Mucosa of descending colon (tissue), 3 donors: ENCODE measurements around the gene ELAPOR1. TPM values are rescaled to one million over a fixed set of nuclear protein-coding genes. Genes with fewer than 3 reads are reported as not detected.

Experiments used
- ATAC-seq: fragments of 200-7000 bp; cut with Tn5 transposase; one replicate; pipeline ENCODE4 v1.9.1; 2020; ENCODE audit warnings: mild to moderate bottlenecking, moderate library complexity
- DNase-seq, 3 donors: peaks; one replicate each; pipeline ENCODE4 v3.0.0-alpha.2; 2020
- H3K36me3 ChIP-seq: fragments of 200-600 bp; one replicate; pipeline ENCODE4 v1.8.0; 2021; ENCODE audit warnings: low read depth, mild to moderate bottlenecking
- H3K4me1 ChIP-seq: fragments of 200-600 bp; one replicate; pipeline ENCODE4 v1.8.0; 2021; ENCODE audit warnings: low read depth, mild to moderate bottlenecking
- H3K4me3 ChIP-seq: fragments of 200-600 bp; one replicate; pipeline ENCODE4 v1.8.0; 2021; ENCODE audit warnings: mild to moderate bottlenecking
- H3K9me3 ChIP-seq: fragments of 200-600 bp; one replicate; pipeline ENCODE4 v1.8.0; 2021; ENCODE audit warnings: mild to moderate bottlenecking
- CTCF ChIP-seq: fragments of 200-600 bp; IDR thresholded peaks from one replicate; pipeline ENCODE4 v1.8.0; 2022; ENCODE audit warnings: antibody characterized with exemption, mild to moderate bottlenecking
- intact Hi-C, 2 donors: fragments of 100-400 bp; cut with DNase I in 1 of 2; cut with micrococcal nuclease in 1 of 2; formaldehyde crosslinking; loops; one replicate each; pipeline versions ENCODE4 v1.11.0 to v1.11.1; 2022; cut with DNase I, micrococcal nuclease
- total RNA-seq, 3 donors: library from RNA; stranded (reverse); fragmentation: NEBNext Ultra II Directional in 2 of 3; extraction: Animal tissue kit (Norgen Biotek cat#: 25700) in 2 of 3; gene quantifications; one replicate each; pipeline versions ENCODE4 v1.2.1 to v1.2.4, GENCODE V29; 2021 to 2023
- donor health status: DM: no; HTN: no; CAD: no; lungs with moderate emphysema.
- donor health status: DM: no; HTN: no; CAD: no.
- donor health status: DM: no; HTN: yes; CAD: no.

Gene ELAPOR1
- total RNA-seq, 3 donors from 2014 or later, result 30.6 to 119 (median 107) TPM

DNA sequence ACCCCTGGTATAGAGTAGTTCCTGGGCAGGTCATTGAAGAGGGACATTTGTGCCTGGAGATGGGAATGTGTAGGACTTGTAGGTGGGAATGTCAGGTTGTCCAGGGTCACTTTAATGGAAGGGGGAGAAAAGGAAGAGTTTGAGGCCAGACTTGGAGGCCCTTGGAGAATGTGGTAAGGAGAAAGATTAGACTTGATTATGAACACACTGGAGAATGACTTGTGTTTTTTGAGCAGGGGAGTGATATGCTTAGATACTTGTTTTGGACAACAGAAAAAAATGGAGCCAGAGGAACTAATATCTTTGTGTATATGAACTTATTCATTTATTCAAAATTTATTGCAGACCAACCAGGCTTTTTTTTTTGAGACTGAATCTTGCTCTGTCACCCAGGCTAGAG lies 17.9 kb downstream of the ELAPOR1 start:
- no peaks in the 10 kb centered on the region for H3K36me3 ChIP-seq
- DNase-seq (no peak), ATAC-seq (no peak)
- no peak overlapping the region for H3K4me3 ChIP-seq
- no peak for TF ChIP-seq CTCF
- intact Hi-C loops, result no loop called here
- peaks cover 18% of the 10 kb centered on the region for H3K4me1 ChIP-seq
- H3K9me3 ChIP-seq, result no peaks in the 10 kb centered on the region

- DNase-seq (no peak), ATAC-seq (no peak)
- TF ChIP-seq CTCF, result no peak
- H3K36me3 ChIP-seq, result no peaks in the 10 kb centered on the region
- H3K4me1 ChIP-seq, result peaks cover 31% of the 10 kb centered on the region
- intact Hi-C loops, result no loop called here
- H3K4me3 ChIP-seq, result no peak overlapping the region
- no peaks in the 10 kb centered on the region for H3K9me3 ChIP-seq
Measured at GRCh38 chr1:109133002-109133706, 19.2 kb downstream of the ELAPOR1 start.

- H3K9me3 ChIP-seq, result no peaks in the 10 kb centered on the region
- H3K4me1 ChIP-seq, result peaks cover 31% of the 10 kb centered on the region
- DNase-seq, result peak in 2 of 3 donors; percentile 59 to 78
Measured at GRCh38 chr1:109133815-109134214, 19.9 kb downstream of the ELAPOR1 start.

DNA sequence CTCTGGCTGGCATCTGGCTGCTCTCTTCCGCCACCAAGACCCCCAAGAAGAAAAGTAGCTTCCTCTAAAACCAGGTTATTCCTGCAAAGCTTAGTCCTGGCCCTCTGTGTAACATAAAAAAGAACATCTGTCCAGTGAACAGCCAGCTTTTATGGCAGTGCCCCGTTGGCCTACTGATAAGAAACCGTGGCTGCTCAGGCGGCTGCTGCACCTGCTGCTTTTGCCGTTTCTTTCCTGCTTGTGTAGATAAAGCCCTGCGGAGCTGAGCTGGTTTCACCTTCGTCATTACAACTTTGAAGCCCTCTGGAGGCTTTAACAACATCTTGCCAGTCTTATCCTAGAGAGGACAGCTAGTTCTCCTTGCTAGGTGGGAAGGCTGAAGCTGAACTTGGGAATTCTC lies 20.5 kb downstream of the ELAPOR1 start:
- Histone ChIP-seq H3K4me1 (peaks cover 36% of the 10 kb centered on the region), H3K4me3 (no peak overlapping the region), H3K9me3 (no peaks in the 10 kb centered on the region), H3K36me3 (no peaks in the 10 kb centered on the region)
- no peak for TF ChIP-seq CTCF
- peak; percentile 79 for ATAC-seq
- intact Hi-C loops, result no loop called here
- peak; percentile 78 to 84 (median 83) for DNase-seq

More at GRCh38 chr1:109133815-109134214, 19.9 kb downstream of the ELAPOR1 start:
- Histone ChIP-seq H3K36me3 (no peaks in the 10 kb centered on the region), H3K4me3 (no peak overlapping the region)
- intact Hi-C loops, result no loop called here
- peak; percentile 37 for ATAC-seq
- TF ChIP-seq CTCF, result no peak

DNA sequence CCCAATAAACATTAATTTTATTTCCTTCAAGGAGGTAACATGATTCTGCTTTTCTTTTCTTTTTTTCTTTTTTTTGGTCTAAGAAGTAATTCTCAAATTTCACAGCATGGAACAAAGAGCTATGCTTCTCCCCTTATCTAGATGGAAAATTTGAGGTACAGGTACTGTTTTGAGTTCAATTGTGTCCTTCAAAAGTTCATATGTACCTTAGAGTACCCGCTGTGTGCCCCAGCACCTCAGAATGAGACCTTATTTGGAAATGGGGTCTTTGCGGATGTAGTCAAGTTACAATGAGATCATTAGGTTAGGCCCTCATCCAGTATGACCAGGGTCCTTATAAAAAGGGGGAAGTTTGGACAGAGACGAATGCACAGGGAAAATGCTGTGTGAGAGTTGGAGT lies 22.0 kb downstream of the ELAPOR1 start:
- no peak for DNase-seq
- no peak for TF ChIP-seq CTCF
- H3K36me3 ChIP-seq, result no peaks in the 10 kb centered on the region
- intact Hi-C loops, result no loop called here
- ATAC-seq, result no peak
- no peak overlapping the region for H3K4me3 ChIP-seq
- H3K9me3 ChIP-seq, result no peaks in the 10 kb centered on the region
- peaks cover 36% of the 10 kb centered on the region for H3K4me1 ChIP-seq

DNA sequence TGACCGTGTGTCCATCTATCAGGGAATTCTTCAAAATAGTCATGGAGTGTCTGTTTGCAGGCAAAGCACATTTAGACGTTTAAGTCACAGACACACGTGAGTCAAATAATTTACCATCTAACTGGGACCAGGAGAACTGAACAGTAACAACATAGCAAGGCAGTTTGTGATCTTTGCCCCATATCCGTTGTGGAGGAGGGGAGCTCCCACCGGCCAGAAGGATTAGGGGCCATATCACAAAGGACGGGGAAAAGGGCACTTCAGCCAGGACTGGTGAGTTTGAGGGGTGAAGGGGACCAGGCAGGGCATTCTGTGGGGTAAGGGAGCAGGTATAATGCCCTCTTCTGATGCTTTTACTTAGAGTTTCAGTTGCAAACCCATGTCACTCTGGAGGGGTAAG lies 22.9 kb downstream of the ELAPOR1 start:
- TF ChIP-seq CTCF, result no peak
- peaks cover 36% of the 10 kb centered on the region for H3K4me1 ChIP-seq
- peak in 1 of 3 donors; percentile 62 for DNase-seq

More for the DNA sequence above, 22.9 kb downstream of the ELAPOR1 start:
- Histone ChIP-seq H3K4me3 (no peak overlapping the region), H3K36me3 (no peaks in the 10 kb centered on the region), H3K9me3 (no peaks in the 10 kb centered on the region)
- intact Hi-C loops, result no loop called here
- peak; percentile 21 for ATAC-seq
